Neural crest cell (in vitro differentiated cells): ENCODE measurements around the gene EGFL7. TPM values are rescaled to one million over a fixed set of nuclear protein-coding genes. Genes with fewer than 3 reads are reported as not detected.
A peak's percentile ranks its signal among the peaks of the same experiment; 100 is the strongest.

Source experiments
- DNase-seq: peaks from one replicate; pipeline ENCODE4 v3.0.0; 2021; ENCODE audit warnings: low read depth, mixed read lengths, low spot score
- H3K27ac Mint-ChIP-seq: one replicate; pipeline ENCODE4 v1.8.0; 2021; ENCODE audit warnings: mild to moderate bottlenecking, mixed read lengths; ENCODE audit not compliant: unreplicated experiment
- H3K27me3 Mint-ChIP-seq: 2 replicates; pipeline ENCODE4 v1.8.0; 2021; ENCODE audit warnings: low read depth, mild to moderate bottlenecking, mixed read lengths
- H3K36me3 Mint-ChIP-seq: 2 replicates; pipeline ENCODE4 v1.8.0; 2021; ENCODE audit warnings: low read depth, mild to moderate bottlenecking, mixed read lengths
- H3K4me1 Mint-ChIP-seq: 2 replicates; pipeline ENCODE4 v1.8.0; 2021; ENCODE audit warnings: mixed read lengths
- H3K4me3 Mint-ChIP-seq: one replicate; pipeline ENCODE4 v1.8.0; 2021; ENCODE audit warnings: mild to moderate bottlenecking, mixed read lengths
- H3K9me3 Mint-ChIP-seq: 2 replicates; pipeline ENCODE4 v1.8.0; 2021; ENCODE audit warnings: mixed read lengths
- total RNA-seq: library from RNA; stranded (reverse); gene quantifications from 2 replicates; pipeline ENCODE4 v1.2.1, GENCODE V29; 2021
- TF ChIP-seq, protein P1 (sequence below): fragments of 200-600 bp; sonication (generic); conservative IDR thresholded peaks from 2 replicates; pipeline ENCODE4 v1.5.0; 2021; ENCODE audit warnings: antibody characterized with exemption, mild to moderate bottlenecking

The EGFL7 gene
- total RNA-seq, 1 donor from 2014 or later, result 14.1 TPM

DNA sequence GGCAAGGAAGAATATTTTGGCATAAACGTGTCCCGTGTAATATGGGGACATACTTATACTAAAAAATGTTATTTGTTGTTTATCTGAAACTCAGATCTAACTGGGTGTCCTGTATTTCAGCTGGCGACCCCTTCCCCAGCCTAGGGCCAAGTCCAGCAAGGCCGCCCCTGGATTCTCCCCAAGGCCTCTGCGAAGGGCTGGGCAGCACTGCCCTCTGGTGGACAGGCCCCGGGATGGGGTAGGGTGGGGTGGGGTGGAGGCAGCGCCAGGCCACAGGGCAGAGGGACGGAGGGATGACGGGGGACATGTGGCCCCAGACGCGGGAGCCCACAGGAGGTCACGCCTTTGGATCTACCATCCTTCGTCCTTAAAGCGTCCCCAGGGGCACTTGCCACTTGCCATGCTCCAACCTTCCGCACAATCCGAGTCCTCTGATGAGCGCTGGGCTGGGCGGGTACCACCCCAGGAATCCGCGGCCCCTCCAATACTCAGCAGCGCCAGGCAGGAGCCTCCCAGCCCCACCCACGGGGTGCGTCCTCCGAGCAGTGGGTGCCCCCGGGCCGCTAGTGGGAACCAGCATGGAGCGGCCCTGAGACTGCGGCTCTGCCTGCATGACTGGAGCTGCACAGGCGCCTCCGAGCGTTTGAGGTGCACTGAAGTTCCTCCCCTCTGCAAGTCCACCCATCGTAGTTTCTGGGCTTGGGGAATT lies 31.6 kb downstream of the EGFL7 start:
- TF ChIP-seq, protein P1, sequence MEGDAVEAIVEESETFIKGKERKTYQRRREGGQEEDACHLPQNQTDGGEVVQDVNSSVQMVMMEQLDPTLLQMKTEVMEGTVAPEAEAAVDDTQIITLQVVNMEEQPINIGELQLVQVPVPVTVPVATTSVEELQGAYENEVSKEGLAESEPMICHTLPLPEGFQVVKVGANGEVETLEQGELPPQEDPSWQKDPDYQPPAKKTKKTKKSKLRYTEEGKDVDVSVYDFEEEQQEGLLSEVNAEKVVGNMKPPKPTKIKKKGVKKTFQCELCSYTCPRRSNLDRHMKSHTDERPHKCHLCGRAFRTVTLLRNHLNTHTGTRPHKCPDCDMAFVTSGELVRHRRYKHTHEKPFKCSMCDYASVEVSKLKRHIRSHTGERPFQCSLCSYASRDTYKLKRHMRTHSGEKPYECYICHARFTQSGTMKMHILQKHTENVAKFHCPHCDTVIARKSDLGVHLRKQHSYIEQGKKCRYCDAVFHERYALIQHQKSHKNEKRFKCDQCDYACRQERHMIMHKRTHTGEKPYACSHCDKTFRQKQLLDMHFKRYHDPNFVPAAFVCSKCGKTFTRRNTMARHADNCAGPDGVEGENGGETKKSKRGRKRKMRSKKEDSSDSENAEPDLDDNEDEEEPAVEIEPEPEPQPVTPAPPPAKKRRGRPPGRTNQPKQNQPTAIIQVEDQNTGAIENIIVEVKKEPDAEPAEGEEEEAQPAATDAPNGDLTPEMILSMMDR, result peak; percentile 68

DNA sequence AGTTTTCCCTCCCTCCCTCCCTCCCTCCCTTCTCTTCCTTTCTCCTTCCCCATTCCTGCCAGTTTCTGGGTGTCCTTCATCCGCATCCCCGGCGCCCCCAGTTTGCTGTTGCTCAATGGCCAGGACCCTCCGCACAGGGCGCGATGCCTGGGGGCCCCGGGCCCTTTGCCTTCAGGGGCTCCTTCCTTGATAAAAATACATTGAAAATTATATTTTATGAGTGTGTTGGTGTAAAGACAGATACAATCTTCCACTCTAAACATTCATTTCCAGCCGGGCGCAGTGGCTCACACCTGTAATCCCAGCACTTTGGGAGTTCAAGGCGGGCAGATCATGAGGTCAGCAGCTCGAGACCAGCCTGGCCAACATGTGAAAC lies 32.1 kb downstream of the EGFL7 start:
- TF ChIP-seq, protein P1, result no peak
- Mint-ChIP-seq H3K27ac (no peak overlapping the region), H3K4me1 (peaks cover 23% of the 10 kb centered on the region), H3K9me3 (no peaks in the 10 kb centered on the region), H3K4me3 (no peak overlapping the region), H3K36me3 (no peaks in the 10 kb centered on the region), H3K27me3 (peaks cover 2% of the 10 kb centered on the region)
- DNase-seq, result no peak

More for the DNA sequence above, 31.6 kb downstream of the EGFL7 start:
- DNase-seq, result peak; percentile 61
- H3K36me3 Mint-ChIP-seq, result no peaks in the 10 kb centered on the region
- no peak overlapping the region for H3K4me3 Mint-ChIP-seq
- H3K4me1 Mint-ChIP-seq, result peaks cover 23% of the 10 kb centered on the region
- peaks cover 3% of the 10 kb centered on the region for H3K27me3 Mint-ChIP-seq
- H3K9me3 Mint-ChIP-seq, result no peaks in the 10 kb centered on the region
- H3K27ac Mint-ChIP-seq, result no peak overlapping the region

DNA sequence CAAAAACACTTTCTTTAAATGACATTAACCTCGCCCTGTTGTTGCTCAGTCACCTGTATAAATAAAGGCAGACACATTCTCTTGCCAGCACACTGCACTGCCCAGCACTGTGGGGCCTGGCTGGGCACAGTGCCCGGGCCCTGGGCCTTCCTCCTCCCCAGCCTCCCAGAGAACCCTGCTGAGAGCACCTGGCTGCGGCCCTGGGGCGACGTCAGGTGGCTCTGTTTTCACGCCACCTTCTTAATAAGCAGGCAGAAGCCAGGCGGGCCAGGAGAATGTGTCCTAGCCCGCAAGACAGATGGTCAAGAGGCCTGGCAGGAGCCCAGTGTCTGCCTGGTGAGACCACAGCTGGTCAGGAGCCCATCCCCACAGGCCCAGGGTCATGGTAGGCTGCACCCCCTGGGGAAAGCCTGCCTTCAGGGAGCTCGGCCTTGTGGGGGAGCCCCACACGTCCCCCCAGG lies 32.7 kb downstream of the EGFL7 start:
- no peak for DNase-seq
- Mint-ChIP-seq H3K9me3 (no peaks in the 10 kb centered on the region), H3K36me3 (no peaks in the 10 kb centered on the region), H3K4me1 (peaks cover 23% of the 10 kb centered on the region), H3K27me3 (peaks cover 2% of the 10 kb centered on the region), H3K4me3 (no peak overlapping the region), H3K27ac (no peak overlapping the region)
- TF ChIP-seq, protein P1, result no peak

DNA sequence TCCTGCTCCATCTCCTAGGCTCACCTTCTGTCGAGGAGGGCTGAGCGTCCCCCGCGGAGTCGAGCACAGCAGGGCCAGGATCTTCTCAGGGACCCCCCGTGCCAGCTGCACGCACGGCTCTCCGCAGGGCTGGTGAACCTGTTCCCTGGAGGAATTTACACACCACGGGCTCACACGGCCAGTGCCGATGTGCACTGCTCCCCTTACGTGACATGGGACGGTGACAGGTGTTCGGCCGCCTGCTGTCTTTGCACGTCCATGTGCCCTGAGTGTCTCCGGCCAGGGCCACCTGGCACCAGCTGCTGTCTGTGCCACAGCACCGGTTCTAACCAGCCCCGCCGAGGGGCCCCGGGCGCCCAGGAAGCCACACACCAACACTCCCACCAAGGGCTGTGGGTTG lies 33.2 kb downstream of the EGFL7 start:
- H3K27ac Mint-ChIP-seq, result no peak overlapping the region
- no peaks in the 10 kb centered on the region for H3K36me3 Mint-ChIP-seq
- H3K4me3 Mint-ChIP-seq, result no peak overlapping the region
- no peaks in the 10 kb centered on the region for H3K9me3 Mint-ChIP-seq
- peaks cover 2% of the 10 kb centered on the region for H3K27me3 Mint-ChIP-seq
- peaks cover 23% of the 10 kb centered on the region for H3K4me1 Mint-ChIP-seq
- TF ChIP-seq, protein P1, result no peak
- no peak for DNase-seq

DNA sequence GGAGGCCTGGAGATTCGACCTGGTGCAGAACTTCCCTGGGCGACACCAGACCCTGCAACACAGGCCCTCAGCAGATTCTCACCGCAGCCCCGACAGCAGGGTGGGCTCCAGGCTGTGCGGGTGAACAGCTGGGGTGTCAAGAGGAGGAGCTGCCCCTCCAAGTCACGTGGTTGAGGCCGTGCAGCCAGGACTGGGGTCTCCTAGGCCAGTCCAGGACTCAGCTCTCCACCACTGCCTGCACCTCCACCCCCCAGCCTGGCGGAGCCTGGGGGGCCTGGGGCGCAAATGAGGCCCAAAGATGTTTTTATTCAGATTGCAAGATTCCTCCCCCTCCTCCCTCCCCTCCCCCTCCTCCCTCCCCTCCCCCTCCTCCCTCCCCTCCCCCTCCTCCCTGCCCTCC lies 33.8 kb downstream of the EGFL7 start:
- TF ChIP-seq, protein P1, result no peak
- no peak overlapping the region for H3K4me3 Mint-ChIP-seq
- H3K27me3 Mint-ChIP-seq, result peaks cover 5% of the 10 kb centered on the region
- no peaks in the 10 kb centered on the region for H3K9me3 Mint-ChIP-seq
- no peak for DNase-seq
- H3K27ac Mint-ChIP-seq, result no peak overlapping the region
- H3K4me1 Mint-ChIP-seq, result peaks cover 23% of the 10 kb centered on the region
- H3K36me3 Mint-ChIP-seq, result no peaks in the 10 kb centered on the region
